ENCODE measurements around the gene TUBGCP2.
"Not testable (repeated sequence)": the region's sequence is repeated elsewhere in the genome, so short reads cannot be mapped to it uniquely, and the experiment has no call there.

The TUBGCP2 gene

DNA sequence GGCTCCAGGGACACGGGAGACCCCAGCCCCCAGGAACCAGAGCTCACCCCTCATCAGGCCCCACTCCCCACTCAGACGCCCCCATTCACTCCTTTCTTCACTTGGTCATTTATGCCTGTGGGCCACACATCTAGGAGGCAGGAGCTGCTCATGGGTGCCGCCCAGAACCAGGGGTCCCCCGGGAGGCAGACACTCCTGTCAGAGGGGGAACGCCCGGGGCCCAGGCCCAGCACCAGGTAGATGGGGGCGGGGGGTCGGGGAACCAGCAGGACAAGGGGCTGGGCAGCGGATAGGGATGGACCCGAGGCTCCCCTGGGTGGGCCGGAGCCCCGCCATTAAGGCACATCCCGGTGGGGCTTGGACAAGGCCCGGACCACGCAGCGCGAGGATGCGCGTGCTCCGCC lies 16.2 kb upstream of the TUBGCP2 start:
- DNase-seq: no peak

- DNase-seq: no peak
Measured at GRCh38 chr10:133324198-133324792, 15.6 kb upstream of the TUBGCP2 start.

DNA sequence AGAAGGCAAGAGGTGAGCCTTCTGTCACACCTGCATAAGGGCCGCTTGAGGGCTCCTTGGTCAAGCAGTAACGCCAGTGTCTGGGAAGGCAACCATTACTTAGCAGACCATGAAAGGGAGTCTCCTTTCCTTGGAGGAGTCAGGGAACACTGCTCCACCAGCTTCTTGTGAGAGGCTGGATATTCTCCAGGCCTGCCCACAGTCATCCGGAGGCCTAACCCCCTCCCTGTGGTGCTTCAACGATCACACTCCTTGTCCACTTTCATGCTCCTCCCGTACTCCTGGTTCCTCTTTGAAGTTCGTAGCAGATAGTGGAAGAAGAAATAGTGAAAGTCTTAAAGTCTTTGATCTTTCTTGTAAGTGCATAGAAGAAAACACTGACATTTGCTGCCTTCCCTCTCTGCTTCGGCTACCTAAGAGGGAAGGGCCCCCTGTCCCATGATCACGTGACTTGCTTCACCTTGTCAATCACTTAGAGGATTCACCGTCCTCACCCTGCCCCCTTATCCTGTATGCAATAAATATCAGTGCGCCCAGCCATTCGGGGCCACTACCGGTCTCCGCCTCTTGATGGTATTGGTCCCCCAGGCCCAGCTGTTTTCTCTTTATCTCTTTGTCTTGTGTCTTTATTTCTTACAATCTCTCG lies 13.5 kb upstream of the TUBGCP2 start:
- not testable (repeated sequence) for DNase-seq

DNA sequence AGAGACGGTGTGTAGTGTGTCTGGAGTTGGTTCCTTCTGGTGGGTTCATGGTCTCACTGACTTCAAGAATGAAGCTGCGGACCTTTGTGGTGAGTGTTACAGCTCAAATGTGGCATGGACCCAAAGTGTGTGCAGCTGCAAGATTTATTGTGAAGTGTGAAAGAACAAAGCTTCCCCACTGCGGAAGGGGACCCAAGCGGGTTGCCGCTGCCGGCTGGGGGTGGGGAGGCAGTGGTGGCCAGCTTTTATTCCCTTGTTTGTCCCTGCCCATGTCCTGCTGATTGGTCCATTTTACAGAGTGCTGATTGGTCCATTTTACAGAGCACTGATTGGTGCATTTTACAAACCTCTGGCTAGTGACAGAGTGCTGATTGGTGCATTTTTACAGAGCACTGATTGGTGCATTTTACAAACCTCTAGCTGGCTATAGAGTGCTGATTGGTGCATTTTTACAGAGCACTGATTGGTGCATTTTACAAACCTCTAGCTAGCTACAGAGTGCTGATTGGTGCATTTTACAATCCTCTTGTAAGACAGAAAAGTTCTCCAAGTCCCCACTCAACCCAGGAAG lies 12.3 kb upstream of the TUBGCP2 start:
- DNase-seq: not testable (repeated sequence)

DNA sequence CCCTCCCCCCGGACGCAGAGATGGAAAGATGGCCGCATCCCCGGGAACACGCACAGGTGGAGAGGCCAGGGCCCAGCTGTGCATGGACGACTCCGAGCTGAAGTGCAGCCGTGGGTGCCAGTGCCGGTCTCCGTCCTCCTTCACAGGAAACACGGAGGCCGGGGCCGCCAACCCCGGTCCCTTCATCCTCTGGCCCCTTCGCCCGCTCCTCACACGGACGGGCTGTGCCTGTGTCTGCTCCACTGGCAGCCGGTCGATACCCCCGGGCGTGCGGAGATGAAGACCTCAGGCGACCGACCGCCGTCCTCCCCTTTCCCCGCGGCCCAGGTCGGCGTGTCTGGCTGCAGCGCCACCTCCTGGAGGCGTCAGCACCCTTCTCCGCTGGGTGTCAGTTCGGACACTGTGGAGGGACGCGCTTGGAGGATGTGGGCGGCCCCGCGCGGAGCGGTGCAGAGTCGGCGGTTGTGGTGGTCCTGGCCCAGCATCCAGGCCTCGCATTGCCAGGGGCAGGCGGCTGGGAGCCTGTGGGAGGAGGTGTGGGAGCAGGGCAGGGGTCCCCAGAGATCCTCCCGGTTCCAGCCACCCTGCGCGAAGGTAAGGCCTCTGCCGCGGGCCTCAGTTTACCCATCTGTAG lies 9.9 kb upstream of the TUBGCP2 start:
- DNase-seq: peak; percentile 29

GRCh38 chr10:133316732-133317131 lies 8.1 kb upstream of the TUBGCP2 start:
- DNase-seq: no peak

GRCh38 chr10:133316266-133316665 lies 7.6 kb upstream of the TUBGCP2 start:
- DNase-seq: no peak

- no peak for DNase-seq
Measured at GRCh38 chr10:133315847-133316246, 7.2 kb upstream of the TUBGCP2 start.

- DNase-seq: no peak
Measured at GRCh38 chr10:133314911-133315310, 6.2 kb upstream of the TUBGCP2 start.

DNA sequence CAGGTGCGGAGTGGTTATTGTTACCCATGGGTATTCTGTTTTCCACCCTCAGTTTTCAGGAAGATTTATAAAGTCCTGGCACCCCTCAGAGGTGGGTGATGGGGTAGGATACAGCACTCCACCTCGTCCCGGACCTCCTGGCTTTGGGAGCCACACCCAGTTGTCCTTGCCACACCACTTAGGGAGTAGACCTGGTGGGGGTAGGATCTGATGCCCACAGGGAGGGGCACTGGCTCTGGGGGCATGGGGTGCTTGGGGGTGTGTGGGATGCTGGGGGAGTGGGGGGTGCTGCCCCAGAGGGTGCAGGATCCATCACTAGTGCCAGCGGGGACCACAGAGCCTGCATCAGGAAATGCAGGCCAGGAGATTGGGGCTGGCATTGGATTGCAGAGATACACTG lies 4.5 kb upstream of the TUBGCP2 start:
- no peak for DNase-seq

DNA sequence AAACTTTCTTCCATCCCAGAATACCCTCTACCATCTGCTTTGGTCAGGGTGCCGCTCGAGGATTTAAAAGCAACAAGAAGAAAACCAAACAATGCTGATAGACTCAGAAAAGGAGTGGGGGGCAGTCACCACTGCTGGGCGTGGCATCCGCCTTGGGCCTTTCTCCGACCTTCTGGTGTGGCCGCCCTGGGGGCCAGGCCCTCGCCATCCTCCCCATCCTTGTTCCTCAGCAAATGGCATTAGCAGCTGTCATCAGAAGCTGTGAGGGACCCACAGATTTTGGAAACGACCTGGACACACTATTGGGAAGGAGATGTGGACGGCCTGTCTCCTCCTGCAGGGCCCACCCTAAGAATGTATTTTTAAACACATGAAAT lies 4.1 kb upstream of the TUBGCP2 start:
- no peak for DNase-seq

GRCh38 chr10:133312016-133312768 lies 3.5 kb upstream of the TUBGCP2 start:
- DNase-seq: no peak

- no peak for DNase-seq
Measured at GRCh38 chr10:133311570-133311969, 2.9 kb upstream of the TUBGCP2 start.

DNA sequence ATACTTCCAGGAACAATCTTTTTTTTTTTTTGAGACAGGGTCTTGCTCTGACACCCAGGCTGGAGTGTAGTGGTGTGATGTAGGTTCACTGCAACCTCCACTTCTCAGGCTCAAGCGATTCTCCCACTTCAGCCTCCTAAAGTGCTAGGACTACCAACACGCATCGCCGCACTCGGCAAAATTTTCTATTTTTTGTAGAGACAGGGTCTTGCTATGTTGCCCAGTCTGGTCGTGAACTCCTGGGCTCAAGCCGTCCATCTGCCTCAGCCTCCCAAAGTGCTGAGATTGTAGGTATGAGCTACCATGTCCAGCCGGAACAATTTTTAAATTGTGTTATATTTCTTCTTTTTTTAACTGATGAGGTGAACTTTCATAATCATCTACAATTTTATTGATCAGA lies 2.1 kb upstream of the TUBGCP2 start:
- no peak for DNase-seq

- no peak for DNase-seq
Measured at GRCh38 chr10:133310399-133310755, 1.7 kb upstream of the TUBGCP2 start.

DNA sequence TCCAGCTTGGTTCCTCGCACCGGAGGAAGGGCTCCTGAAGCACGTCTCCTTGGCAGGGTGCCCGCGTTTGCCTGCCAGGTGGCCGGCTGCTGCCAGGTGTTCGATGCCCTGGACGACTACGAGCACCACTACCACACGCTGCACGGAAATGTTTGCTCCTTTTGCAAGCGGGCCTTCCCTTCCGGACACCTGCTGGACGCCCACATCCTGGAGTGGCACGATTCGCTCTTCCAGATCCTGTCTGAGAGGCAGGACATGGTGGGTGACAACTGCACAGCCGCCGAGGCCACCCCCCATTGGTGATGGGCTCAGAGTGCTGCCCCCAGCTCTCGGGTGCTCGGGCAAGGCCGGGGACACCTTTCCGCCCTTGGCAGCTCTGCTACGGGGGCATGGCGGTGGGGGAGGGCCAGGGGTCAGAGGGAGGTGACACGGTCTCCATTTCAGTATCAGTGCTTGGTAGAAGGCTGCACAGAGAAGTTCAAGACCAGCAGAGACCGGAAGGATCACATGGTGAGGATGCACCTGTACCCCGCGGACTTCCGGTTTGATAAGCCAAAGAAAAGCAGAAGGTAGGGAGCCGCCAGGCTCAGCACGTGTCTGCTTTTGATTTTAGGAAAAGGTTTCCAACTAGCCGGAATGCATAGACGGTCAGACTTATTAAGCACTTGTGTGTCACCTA lies 1.2 kb upstream of the TUBGCP2 start:
- no peak for DNase-seq

GRCh38 chr10:133309100-133309719 lies 538 bp upstream of the TUBGCP2 start:
- DNase-seq: peak; percentile 89

DNA sequence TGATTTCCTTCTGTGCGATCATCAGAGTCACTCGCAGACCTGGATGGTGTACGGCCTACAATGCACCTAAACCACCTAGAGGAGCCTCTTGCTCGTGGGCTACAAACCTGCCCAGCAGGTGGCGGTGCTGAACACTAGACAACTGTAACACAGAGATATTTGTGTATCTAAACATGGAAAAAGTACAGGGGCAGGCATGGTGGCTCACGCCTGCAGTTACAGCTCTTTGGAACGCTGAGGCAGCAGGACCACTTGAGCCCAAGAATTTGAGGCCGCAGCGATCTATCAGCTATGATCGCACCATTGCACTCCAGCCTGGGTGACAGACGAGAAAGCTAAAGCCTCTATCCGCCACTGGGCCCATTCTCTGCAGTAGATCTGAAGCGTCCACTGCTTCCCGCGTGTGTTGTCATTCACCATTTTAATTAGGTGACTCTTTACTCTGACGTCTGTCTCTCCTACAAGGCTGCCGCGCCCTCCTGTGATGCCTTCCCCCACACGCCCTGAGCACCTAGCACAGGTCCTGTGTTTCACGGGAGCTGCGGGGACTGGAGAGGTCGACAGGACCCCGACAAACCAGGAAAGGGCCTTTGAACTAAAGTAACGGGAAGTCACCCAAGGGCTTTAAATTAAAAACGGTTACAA lies 774 bp downstream of the TUBGCP2 start:
- peak; percentile 76 for DNase-seq

GRCh38 chr10:133306941-133307379 lies 1.7 kb downstream of the TUBGCP2 start:
- DNase-seq: no peak

GRCh38 chr10:133306097-133306476 lies 2.6 kb downstream of the TUBGCP2 start:
- no peak for DNase-seq

GRCh38 chr10:133303206-133303605 lies 5.5 kb downstream of the TUBGCP2 start:
- no peak for DNase-seq

DNA sequence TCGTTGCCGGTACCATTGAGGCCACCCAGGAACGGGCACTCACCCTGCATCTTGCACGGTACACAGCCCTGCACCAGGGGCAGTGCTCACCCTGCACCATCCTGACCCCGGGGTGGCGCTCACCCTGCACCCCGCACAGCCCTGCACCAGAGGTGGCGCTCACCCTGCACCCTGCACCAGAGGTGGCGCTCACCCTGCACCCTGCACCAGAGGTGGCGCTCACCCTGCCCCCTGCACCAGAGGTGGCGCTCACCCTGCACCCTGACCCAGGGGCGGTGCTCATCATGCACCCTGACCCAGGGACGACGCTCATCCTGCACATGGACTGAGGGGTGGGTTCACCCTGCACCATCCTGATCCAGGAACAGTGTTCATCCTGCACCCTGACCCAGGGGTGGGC lies 6.4 kb downstream of the TUBGCP2 start:
- no peak for DNase-seq

Data from KG1 (cell line).